HepG2 (cell line): ENCODE measurements around the gene TUBG2. TPM values are rescaled to one million over a fixed set of nuclear protein-coding genes. Genes with fewer than 3 reads are reported as not detected.

Experiments used
- BRCA1 ChIP-seq: sonication (generic); formaldehyde crosslinking; IDR thresholded peaks from 2 replicates; pipeline ENCODE4 v1.4.0; 2020; ENCODE audit warnings: missing genetic modification reagents
- FOXP4 ChIP-seq: sonication (generic); formaldehyde crosslinking; IDR thresholded peaks from 2 replicates; pipeline ENCODE4 v1.4.0; 2020; ENCODE audit warnings: missing genetic modification reagents
- GRHL1 ChIP-seq: sonication (generic); formaldehyde crosslinking; conservative IDR thresholded peaks from 2 replicates; pipeline ENCODE4 v1.8.0; 2022; ENCODE audit warnings: missing genetic modification reagents
- HMGXB4 ChIP-seq, 2 experiments: sonication (generic) in 1 of 2; formaldehyde crosslinking in 1 of 2; IDR thresholded peaks; 2 replicates each; pipeline versions ENCODE4 v1.4.0 to v1.6.1; 2018 to 2020; ENCODE audit warnings: missing genetic modification reagents in 2 of 2, borderline replicate concordance in 1 of 2, low read depth in 1 of 2, mild to moderate bottlenecking in 1 of 2, missing biosample characterization in 1 of 2
- HNF4A ChIP-seq: sonication (generic); formaldehyde crosslinking; IDR thresholded peaks from 2 replicates; pipeline ENCODE4 v1.4.0; 2020; ENCODE audit warnings: missing genetic modification reagents
- LCORL ChIP-seq, 2 experiments: fragments of 450-650 bp in 1 of 2; sonication (generic) in 1 of 2; formaldehyde crosslinking in 1 of 2; IDR thresholded peaks; 2 replicates each; pipeline versions ENCODE4 v1.5.0 to v1.6.1; 2017 to 2020; ENCODE audit warnings: antibody characterized with exemption in 1 of 2, missing genetic modification reagents in 1 of 2
- MED13 ChIP-seq: sonication (generic); formaldehyde crosslinking; IDR thresholded peaks from 2 replicates; pipeline ENCODE4 v1.5.0; 2020; ENCODE audit warnings: missing genetic modification reagents
- NFIC ChIP-seq: IDR thresholded peaks from 2 replicates; pipeline ENCODE4 v1.6.1; 2012; ENCODE audit warnings: mild to moderate bottlenecking, low read length, inconsistent platforms
- PHF20 ChIP-seq: sonication (generic); formaldehyde crosslinking; IDR thresholded peaks from 2 replicates; pipeline ENCODE4 v1.5.0; 2020; ENCODE audit warnings: mild to moderate bottlenecking, missing genetic modification reagents
- SNRNP70 ChIP-seq: fragments of 200-400 bp; formaldehyde crosslinking; IDR thresholded peaks from 2 replicates; pipeline ENCODE4 v1.6.1; 2017; ENCODE audit warnings: mild to moderate bottlenecking, low read depth, low read length, moderate library complexity
- THAP7 ChIP-seq: sonication (generic); formaldehyde crosslinking; IDR thresholded peaks from 2 replicates; pipeline ENCODE4 v1.8.1; 2023; ENCODE audit warnings: mild to moderate bottlenecking, missing genetic modification reagents
- TOE1 ChIP-seq: sonication (generic); formaldehyde crosslinking; IDR thresholded peaks from 2 replicates; pipeline ENCODE4 v1.4.0; 2020; ENCODE audit warnings: mild to moderate bottlenecking, missing genetic modification reagents
- ZEB1 ChIP-seq: IDR thresholded peaks from 2 replicates; pipeline ENCODE4 v1.6.1; 2012; ENCODE audit warnings: mild to moderate bottlenecking, low read depth, inconsistent platforms; ENCODE audit not compliant: insufficient replicate concordance
- ZNF431 ChIP-seq: sonication (generic); formaldehyde crosslinking; IDR thresholded peaks from 2 replicates; pipeline ENCODE4 v1.9.0; 2022; ENCODE audit warnings: missing genetic modification reagents, low read depth, mild to moderate bottlenecking, borderline replicate concordance
- ZNF484 ChIP-seq: sonication (generic); formaldehyde crosslinking; IDR thresholded peaks from 2 replicates; pipeline ENCODE4 v1.5.1; 2020; ENCODE audit warnings: mild to moderate bottlenecking, low read depth, missing genetic modification reagents, borderline replicate concordance
- ZNF710 ChIP-seq: sonication (generic); formaldehyde crosslinking; IDR thresholded peaks from 2 replicates; pipeline ENCODE4 v1.5.0; 2020; ENCODE audit warnings: mild to moderate bottlenecking, missing genetic modification reagents, borderline replicate concordance
- polyA plus RNA-seq, 8 experiments: library from polyadenylated mRNA; depleted of rRNA in 3 of 8; stranded (reverse) in 7 of 8; unstranded in 1 of 8; fragments of >200 nt; fragmentation: Illumina TruSeq in 4 of 8; extraction: Trizol in 4 of 8; gene quantifications; 2 replicates each; pipeline versions ENCODE4 v1.2.1 to v1.2.3, GENCODE V29; 2011 to 2016; ENCODE audit warnings: low read depth in 4 of 8, missing spikeins in 1 of 8, mixed read lengths in 1 of 8; ENCODE audit not compliant: insufficient read depth in 1 of 8
- total RNA-seq, 5 experiments: library from RNA; depleted of rRNA; stranded (reverse); fragments of >200 nt; fragmentation: Illumina TruSeq; extraction: Trizol; gene quantifications; 2 replicates each; pipeline ENCODE4 v1.2.3, GENCODE V29; 2016; ENCODE audit warnings: low read depth in 1 of 5

The TUBG2 gene
- total and polyA plus RNA-seq, 2 of the 13 experiments (the other 11 are each of a cell fraction or from before 2014, with no cell fraction given): 16.0 to 42.3 TPM

GRCh38 chr17:42677921-42678781, 19.1 kb downstream of the TUBG2 start (continued):
- TF ChIP-seq ZNF484 (CRISPR knock-in tag): no peak
- TF ChIP-seq ZNF710 (CRISPR knock-in tag): peak; percentile 67; the same call in 1 of the 2 replicates
- no peak for TF ChIP-seq SNRNP70
- peak; percentile 61 for TF ChIP-seq HNF4A (CRISPR knock-in tag)
- 0 out of 2 replicates have a peak, but pooled peaks have one; percentile 37 for TF ChIP-seq PHF20 (CRISPR knock-in tag)
- TF ChIP-seq ZEB1: peak; percentile 14
- TF ChIP-seq GRHL1 (CRISPR knock-in tag): no peak
- TF ChIP-seq FOXP4 (CRISPR knock-in tag): peak; percentile 64
- TF ChIP-seq HMGXB4 (CRISPR knock-in tag; IDR thresholded peaks at IDR 0.05; ENCODE audit: borderline replicate concordance in 1 of 2, low read depth in 1 of 2): peak; percentile 36 to 54; a peak in 3 of 4 replicates
- no peak; the same call in 1 of the 2 replicates for TF ChIP-seq BRCA1 (CRISPR knock-in tag)
- no peak for TF ChIP-seq LCORL (IDR thresholded peaks at IDR 0.05)
- TF ChIP-seq LCORL (CRISPR knock-in tag; IDR thresholded peaks at IDR 0.05): no peak; the same call in none of the 2 replicates
- no peak for TF ChIP-seq THAP7 (CRISPR knock-in tag)
- TF ChIP-seq MED13 (CRISPR knock-in tag): peak; percentile 35
- TF ChIP-seq TOE1: no peak
- no peak; the same call in 1 of the 2 replicates for TF ChIP-seq NFIC
- TF ChIP-seq ZNF431 (CRISPR knock-in tag): 0 out of 2 replicates have a peak, but pooled peaks have one; percentile 72
